Left ventricle myocardium superior (tissue), 1 donor: ENCODE data around the gene IGFN1. TPM values are rescaled to one million over a fixed set of nuclear protein-coding genes. Genes with fewer than 3 reads are reported as not detected.
A peak's percentile ranks its signal among the peaks of the same experiment; 100 is the strongest.
"Not testable (repeated sequence)": the region's sequence is repeated elsewhere in the genome, so short reads cannot be mapped to it uniquely, and the experiment has no call there.

ENCODE experiments used
- ATAC-seq: fragments of 200-7000 bp; cut with Tn5 transposase; one replicate; pipeline ENCODE4 v1.9.1; 2020; ENCODE audit warnings: mild to moderate bottlenecking, moderate library complexity
- DNase-seq: peaks from one replicate; pipeline ENCODE4 v3.0.0-alpha.2; 2020
- intact Hi-C: fragments of 100-400 bp; cut with micrococcal nuclease; formaldehyde crosslinking; loops from one replicate; pipeline ENCODE4 v1.11.0; 2022
- total RNA-seq: library from RNA; stranded (reverse); fragmentation: NEBNext Ultra II Directional; extraction: Animal tissue kit (Norgen Biotek cat#: 25700); gene quantifications from one replicate; pipeline ENCODE4 v1.2.1, GENCODE V29; 2021
- donor health status: DM: no; HTN: yes; CAD: no; lungs with severe emphysema.

The IGFN1 gene
- total RNA-seq, 1 donor from 2014 or later, result not detected

- not testable (repeated sequence) for DNase-seq, ATAC-seq
- intact Hi-C loops, result loop anchor here (10.0 kb wide), 1 partner anchor 87 kb away; no protein-coding TSS in a partner anchor
Observed at GRCh38 chr1:201258132-201258531, 67.5 kb downstream of the IGFN1 start.

DNA sequence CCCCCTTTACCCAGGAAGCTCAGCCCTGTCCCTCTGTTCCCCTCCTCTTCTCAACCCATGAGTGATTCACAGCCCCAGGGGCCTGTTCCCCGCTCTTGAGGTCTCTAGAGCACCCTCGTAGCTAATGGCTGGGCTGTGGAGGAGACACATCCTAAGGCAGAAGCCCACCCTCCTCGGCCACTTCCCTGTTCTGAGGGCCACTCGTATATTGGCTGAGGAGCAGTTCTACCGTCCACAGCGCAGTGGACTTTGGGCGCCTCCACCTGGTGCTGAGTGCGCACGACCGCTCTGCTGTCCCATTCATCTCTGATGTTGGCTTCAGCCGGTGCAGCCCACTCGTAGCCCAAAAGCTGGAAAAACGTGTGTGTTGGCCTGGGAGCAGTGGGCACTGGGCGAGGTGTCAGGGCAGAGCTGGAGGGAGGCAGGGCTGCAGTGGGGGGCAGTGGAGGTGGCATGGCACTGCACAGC, 68.2 kb downstream of the IGFN1 start:
- DNase-seq, result no peak
- no peak for ATAC-seq
- intact Hi-C loops, result loop anchor here (10.0 kb wide), 1 partner anchor 86 kb away; no protein-coding TSS in a partner anchor

GRCh38 chr1:201259476-201260235, 69.0 kb downstream of the IGFN1 start:
- DNase-seq, result peak; percentile 45

GRCh38 chr1:201260236-201260590, 69.6 kb downstream of the IGFN1 start:
- intact Hi-C loops, result no loop called here
- DNase-seq (no peak), ATAC-seq (peak; percentile 65)

More at GRCh38 chr1:201259476-201260235, 69.0 kb downstream of the IGFN1 start:
- peak; percentile 58 for ATAC-seq
- intact Hi-C loops, result loop anchor here (10.0 kb wide), 1 partner anchor 85 kb away; no protein-coding TSS in a partner anchor

DNA sequence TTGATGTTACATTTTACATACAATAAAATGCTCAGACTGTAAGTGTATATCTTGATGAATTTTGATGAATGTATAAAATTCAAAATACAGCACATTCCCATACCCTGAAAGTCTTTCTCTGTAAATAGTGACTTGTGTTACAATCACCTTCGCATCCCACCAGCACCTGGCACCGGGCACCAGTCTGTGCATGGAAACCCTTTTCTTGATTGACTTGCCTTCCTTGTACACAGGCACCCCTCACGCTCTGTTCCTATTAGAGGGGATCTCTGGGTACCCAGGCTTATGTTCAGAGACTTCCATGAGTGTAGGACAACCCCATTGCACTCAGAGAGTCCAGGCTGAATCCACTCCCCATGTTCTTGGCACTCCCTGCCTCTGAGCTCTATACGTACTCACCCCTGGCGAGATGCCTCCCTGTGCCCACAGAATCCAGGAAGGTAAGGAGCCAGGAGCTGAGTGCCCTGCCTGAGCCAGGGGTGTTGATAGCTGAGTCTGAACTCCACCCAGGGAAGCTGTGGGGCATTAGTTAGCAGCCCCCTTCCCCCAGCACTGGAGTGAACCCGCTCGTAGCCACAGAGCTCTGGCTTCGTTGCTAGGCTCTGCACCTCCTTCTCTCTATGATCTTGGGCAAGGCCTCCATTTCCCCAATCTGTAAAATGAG, 70.2 kb downstream of the IGFN1 start:
- ATAC-seq (no peak), DNase-seq (no peak)
- intact Hi-C loops, result no loop called here

GRCh38 chr1:201261771-201262547, 71.3 kb downstream of the IGFN1 start:
- DNase-seq, result no peak
- no peak for ATAC-seq
- intact Hi-C loops, result no loop called here

GRCh38 chr1:201262963-201263608, 72.5 kb downstream of the IGFN1 start:
- intact Hi-C loops, result no loop called here
- no peak for ATAC-seq
- no peak for DNase-seq

GRCh38 chr1:201264072-201264471, 73.4 kb downstream of the IGFN1 start:
- no peak for ATAC-seq
- DNase-seq, result no peak
- intact Hi-C loops, result no loop called here

GRCh38 chr1:201264554-201264953, 73.9 kb downstream of the IGFN1 start:
- intact Hi-C loops, result no loop called here
- ATAC-seq, result no peak
- DNase-seq, result no peak

GRCh38 chr1:201265756-201266155, 75.1 kb downstream of the IGFN1 start:
- ATAC-seq (no peak), DNase-seq (no peak)

GRCh38 chr1:201266276-201266675, 75.7 kb downstream of the IGFN1 start:
- intact Hi-C loops, result no loop called here
- no peak for ATAC-seq
- DNase-seq, result no peak

More at GRCh38 chr1:201265756-201266155, 75.1 kb downstream of the IGFN1 start:
- intact Hi-C loops, result no loop called here

GRCh38 chr1:201266774-201267173, 76.2 kb downstream of the IGFN1 start:
- no peak for DNase-seq
- intact Hi-C loops, result no loop called here
- ATAC-seq, result no peak

GRCh38 chr1:201267481-201268229, 77.0 kb downstream of the IGFN1 start:
- intact Hi-C loops, result no loop called here
- ATAC-seq (no peak), DNase-seq (no peak)

GRCh38 chr1:201268604-201269151, 78.1 kb downstream of the IGFN1 start:
- ATAC-seq, result peak; percentile 25
- no peak for DNase-seq
- intact Hi-C loops, result no loop called here

- intact Hi-C loops, result no loop called here
- DNase-seq (no peak), ATAC-seq (no peak)
Observed at GRCh38 chr1:201269281-201269680, 78.7 kb downstream of the IGFN1 start.

DNA sequence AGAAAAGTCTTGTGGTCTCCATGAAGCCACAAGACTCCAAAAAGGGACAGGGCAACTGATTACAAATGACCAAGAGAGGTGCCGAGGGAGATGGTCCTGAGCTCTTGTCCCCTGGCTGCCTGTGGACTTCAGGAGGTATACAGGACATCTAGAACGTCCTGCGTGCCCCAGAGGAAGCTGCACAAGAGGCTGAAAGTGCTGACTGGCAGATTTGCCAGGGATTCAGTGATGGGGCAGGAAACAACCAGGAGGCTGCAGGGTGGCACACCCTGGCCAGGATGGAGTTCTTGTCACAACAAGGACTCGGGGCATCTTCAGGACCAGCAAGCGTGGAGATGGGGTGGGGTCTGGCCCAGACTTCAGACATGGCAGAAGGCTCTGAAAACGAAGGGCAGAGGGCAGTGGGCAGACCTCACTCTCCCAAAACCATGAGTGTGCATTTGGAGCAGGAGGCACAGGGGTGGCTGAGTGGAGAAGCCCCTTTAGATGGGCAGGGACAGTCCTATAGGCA, 79.3 kb downstream of the IGFN1 start:
- DNase-seq, result no peak
- intact Hi-C loops, result no loop called here
- ATAC-seq, result no peak

DNA sequence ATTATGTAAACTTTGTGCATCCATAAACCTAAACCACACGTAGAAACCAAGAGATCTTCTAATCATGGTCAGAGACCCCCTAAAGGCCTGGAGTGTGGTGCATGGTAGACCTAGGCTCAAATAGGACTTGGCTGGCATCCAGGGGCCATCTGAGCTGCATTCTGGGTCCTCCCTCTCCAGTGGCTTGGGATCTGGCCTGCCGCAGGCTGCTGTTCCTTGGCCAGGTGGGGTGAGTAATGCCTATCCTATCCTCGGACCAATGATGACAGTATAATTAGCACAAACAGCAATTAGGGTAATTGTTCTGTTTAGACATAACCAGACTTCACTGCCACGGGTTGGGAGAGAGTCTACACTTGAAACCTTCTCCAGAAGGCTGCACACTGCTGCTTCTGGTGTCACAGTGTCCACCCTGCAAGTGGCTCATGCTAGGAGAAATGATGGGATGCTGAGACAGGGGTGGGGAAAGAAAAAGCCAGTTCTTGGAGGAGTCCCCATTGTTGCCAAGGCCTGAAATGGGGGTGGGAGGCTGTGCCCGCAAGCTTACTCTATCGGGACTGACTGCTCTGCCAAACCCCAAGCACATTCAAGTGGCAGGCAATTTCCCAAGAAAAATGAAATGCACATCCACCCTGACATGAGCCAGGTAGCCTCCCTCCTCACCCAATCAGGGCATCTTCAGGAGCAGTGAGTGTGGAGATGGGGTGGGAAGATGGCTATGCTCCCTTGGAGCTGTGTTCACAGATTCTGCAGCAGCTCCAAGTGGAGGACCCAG, 80.2 kb downstream of the IGFN1 start:
- intact Hi-C loops, result no loop called here
- DNase-seq (no peak), ATAC-seq (no peak)
